Activated naive CD4-positive, alpha-beta T cell (primary cell): ENCODE data around the gene GRK3.

Experiments used
- DNase-seq, 4 experiments: peaks; one replicate each; lab custom pipeline; 2025; lab: John Stamatoyannopoulos, UW

The GRK3 gene

DNA sequence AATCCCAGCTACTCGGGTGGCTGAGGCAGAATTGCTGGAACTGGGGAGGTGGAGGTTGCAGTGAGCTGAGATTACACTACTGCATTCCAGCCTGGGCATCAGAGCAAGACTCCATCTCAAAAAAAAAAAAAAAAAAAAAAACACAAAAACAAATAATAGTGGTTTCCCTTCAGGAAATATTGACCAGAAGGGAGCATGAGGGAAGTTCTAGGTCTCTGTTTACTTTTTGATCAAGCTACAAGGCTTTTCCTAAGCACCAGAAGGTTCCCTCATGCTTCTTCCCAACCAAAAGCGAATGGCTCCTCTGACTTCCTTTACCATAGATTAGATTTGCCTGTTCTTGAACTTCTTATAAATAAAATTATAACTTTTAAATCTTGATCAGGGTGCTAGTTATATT lies 195.8 kb downstream of the GRK3 start:
- DNase-seq: no peak

DNA sequence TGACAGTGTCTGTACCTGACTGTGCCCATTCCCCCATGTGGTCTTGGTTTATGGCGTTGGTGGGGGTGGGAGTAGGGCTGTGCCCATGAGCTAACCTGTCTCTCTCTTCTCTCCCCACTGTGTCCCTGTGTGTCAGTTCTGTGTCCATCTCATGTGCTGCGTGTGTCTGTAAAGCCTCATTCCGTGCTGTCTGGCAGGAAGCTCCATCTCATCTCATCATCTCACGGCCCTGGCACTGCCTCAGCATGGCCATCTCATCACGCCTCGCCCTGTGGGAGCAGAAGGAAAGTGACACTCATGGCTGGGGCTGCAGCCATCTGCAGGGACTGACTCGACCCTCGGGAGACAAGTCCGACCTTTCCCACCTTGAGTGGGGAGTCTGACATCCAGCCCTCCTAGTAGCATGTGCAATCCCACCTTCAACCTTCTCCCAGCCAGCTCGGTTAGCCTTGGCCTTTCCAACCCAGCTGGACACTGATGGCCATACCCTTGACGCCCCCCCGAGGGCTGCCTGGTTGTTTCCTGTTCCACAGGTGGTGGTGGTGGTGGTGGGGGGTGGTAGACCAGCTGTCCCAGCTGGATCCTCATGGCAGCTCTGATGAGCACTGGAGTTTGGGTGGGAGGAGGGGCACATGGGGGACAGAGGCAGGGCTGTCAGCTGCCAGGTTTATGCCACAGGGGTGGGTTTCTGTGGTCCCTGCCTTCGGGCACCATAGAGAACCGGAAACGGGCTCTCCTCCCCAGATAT lies 196.5 kb downstream of the GRK3 start:
- no peak for DNase-seq

GRCh38 chr22:25762147-25762546 lies 197.7 kb downstream of the GRK3 start:
- DNase-seq: no peak

GRCh38 chr22:25763239-25763777 lies 198.8 kb downstream of the GRK3 start:
- no peak for DNase-seq

GRCh38 chr22:25764270-25765015 lies 200.0 kb downstream of the GRK3 start:
- no peak for DNase-seq

DNA sequence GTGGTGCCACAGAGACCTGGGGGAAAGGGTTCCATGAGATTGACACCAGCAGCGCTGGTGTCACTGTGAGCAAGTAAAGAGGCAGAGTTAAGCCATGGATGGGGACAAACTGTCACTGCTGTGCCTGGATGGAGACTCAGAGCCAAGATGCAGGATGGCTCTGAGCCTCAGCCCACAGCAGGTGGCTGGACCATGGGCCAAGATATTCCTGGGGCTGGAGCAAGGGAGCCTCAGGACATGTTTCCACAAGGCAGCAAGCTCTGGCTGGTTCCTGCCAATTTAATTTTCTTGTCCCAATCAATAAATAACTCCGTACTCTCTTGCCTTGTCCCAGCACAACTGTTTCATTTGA lies 200.5 kb downstream of the GRK3 start:
- DNase-seq: no peak

- no peak for DNase-seq
Observed at GRCh38 chr22:25765801-25766200, 201.3 kb downstream of the GRK3 start.

- no peak for DNase-seq
Observed at GRCh38 chr22:25766418-25766817, 201.9 kb downstream of the GRK3 start.

DNA sequence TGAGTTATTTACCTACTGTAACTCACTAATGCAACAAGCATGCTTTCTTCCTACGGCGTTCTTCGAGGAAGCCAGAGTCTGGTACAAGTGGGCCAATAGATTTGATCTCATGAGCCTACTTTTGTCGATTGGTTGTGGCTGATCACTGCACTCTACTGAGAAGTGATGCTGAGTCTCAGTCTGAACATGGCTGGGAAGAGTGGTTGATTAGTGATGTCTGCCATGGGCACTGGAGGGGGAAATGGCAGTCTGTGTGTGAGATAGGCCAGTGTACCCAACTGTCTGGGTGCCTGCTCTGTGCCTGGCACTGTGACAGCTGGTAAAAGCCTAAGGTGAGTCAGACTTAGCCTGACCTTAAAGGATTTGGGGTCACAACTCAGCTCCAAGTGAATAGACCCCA lies 205.9 kb downstream of the GRK3 start:
- DNase-seq: no peak

DNA sequence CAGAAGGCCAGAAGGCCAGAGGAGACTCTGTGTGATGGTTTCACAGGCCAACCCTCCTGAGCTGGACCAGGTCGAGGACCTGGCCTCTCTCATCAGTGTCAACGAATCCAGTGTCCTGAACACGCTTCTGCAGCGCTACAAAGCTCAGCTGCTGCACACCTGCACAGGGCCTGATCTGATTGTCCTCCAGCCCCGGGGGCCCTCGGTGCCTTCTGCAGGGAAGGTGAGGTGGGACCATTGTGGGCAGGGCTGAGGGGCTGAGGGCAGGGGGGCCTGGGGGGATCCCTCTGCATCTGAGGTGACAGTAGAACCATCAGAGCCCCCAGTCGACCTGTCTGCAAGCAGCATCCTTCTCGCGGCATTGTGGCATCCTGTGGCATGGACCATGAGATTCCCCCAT lies 207.8 kb downstream of the GRK3 start:
- no peak for DNase-seq

DNA sequence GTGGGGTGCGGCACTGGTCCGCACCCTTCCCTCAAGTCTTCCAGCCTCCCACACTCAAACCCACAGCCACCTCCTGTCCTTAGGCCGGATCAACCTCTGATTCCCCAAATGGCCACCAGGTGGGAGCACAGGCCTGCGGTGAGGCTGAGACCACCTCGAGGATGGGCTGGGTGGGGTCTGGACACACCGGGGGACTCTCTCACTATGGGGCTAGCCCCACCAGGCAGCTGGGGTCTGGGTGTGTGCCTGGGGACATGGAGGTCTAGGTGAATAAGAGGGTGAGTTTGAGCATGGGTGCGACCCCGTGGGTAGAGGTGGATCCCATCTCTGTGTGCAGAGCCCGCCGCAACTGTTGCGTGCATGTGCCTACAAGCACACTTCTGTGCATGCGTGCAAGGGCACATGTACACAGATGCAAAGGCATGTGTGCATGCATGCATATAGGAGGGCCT lies 210.1 kb downstream of the GRK3 start:
- no peak for DNase-seq

DNA sequence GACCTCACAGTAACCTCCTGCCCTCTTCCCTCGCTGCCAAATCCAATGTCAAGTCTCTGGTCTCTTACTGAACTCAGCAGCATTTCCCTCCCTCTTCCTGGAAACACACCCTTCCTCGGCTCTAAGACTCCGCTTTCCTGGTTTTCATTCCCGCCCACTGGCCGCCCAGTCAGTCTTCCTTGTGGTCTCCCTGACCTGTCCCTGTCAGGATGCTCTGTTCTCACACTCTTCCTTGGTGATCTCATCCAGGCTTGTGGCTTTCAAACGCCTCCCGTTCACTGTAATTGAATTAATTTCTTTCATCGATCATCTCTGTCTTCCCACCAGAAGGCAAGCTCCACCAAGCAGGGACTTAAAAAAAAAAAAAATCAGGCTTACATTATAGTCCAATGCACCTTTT lies 211.1 kb downstream of the GRK3 start:
- no peak for DNase-seq

DNA sequence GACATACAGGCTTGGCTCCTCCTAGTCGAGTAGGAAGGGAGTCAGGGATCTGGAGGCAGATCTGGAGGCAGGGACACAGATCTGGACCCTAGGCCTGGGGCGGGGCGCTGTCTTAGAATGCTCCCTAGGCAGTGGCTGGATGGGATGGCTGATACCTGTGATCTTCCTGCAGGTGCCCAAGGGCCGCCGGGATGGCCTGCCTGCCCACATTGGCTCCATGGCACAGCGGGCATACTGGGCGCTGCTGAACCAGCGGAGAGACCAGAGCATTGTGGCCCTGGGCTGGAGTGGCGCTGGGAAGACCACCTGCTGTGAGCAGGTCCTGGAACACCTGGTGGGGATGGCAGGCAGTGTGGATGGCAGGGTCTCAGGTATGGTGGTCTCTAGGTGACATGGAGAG lies 212.9 kb downstream of the GRK3 start:
- DNase-seq: no peak

DNA sequence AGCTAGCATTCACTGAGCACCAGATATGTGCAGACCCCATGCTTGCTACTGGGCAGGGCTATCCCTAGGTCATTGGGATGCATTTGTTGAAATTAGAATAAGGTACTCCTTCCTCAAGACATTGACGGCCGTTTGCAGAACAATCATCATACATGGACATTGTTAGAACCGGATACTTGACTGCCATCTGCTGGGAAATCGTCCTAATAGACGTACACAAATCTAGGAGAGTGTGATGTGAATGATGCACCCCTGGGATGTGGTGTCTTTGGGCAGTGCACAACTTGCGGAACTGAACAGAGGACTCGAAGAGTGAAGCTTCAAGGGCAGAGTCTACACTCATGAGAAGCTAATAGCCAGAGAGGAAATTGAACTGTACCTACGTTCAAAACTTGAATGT lies 213.4 kb downstream of the GRK3 start:
- no peak for DNase-seq
